ENCODE results near the gene PELI2. TPM values are rescaled to one million over a fixed set of nuclear protein-coding genes. Genes with fewer than 3 reads are reported as not detected.
A peak's percentile ranks its signal among the peaks of the same experiment; 100 is the strongest.

The PELI2 gene
- total and polyA plus RNA-seq, 2 of the 4 experiments (the other 2 are of a cell fraction): 6.0 to 36.7 TPM

DNA sequence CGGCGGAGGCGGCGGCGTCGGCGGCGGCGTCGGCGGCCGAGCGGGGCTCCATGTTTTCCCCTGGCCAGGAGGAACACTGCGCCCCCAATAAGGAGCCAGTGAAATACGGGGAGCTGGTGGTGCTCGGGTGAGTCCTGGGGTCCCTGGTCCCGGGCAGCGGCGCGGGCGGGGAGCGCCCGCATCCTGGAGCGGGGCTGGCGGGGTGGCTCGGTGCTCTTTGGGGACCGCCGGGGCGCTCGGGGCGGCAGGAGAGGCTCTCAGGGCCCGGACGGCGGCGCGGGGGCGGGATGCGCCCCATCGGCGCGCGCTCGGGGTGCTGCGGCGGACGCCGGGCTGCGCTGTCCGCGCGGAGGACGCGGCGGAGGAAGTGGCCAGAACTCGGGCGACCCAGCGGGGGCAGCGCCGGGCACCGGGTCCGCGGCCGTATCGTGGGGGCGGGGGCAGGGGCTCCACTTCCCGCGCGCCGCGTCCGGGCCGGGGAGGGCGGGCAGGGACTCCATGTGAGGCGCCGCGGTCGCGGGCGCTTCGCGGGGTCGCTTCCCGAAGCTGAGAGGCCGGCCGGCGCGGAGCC, 485 bp downstream of the PELI2 start (continued):
- TF ChIP-seq SMC3 (IDR thresholded peaks at IDR 0.05; ENCODE audit: low read depth, low read length): no peak

DNA sequence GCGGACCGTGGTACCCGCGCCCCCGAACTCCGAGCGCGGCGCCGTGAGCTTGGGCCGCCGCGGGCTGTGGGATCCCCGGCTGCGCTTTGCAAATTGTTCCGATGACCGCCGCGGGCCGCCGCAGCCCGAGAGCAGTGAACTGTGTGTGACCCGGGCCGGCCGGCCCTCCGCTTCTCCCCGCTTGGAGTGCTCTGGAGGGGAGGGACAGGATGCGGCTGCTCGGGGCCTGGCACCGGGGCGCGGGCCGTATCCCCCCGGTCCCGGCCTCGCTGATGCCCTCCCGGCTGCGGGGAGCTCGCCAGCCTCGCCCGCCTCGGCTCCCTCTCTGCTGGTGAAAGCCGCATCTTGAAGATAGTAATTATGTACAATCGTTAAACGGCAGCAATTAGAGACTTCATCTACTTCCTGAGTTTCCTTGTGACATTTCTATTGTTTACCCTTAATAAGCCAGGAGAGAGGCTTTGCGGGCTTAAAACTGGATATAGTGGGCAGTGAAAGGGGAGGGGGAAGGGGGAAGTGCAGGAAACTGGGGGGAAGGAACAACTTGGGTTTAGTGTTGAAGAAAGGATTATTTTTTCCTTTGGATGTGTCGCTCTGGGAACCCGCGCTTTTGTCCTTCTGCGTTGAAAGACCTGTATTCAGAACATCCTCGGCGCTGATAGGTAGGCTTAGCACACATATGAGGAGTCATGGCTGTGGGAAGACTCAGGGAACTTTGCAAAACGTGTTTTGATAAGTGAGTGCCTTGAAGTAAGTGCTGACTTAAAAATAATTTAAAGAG, 1.2 kb downstream of the PELI2 start:
- peak; percentile 52 for DNase-seq
- Histone ChIP-seq H4K8ac (ENCODE audit: low read depth in 2 of 2, low read length in 2 of 2) (peak overlapping the region; percentile 10 to 54; a peak in 2 of 4 replicates), H4K91ac (ENCODE audit: insufficient read depth, low read depth, low read length) (peak overlapping the region; percentile 39; the same call in 1 of the 2 replicates), H3K27ac (ENCODE audit: insufficient read depth, low read length) (peak overlapping the region; percentile 79), H3K56ac (ENCODE audit: extremely low read depth, insufficient read depth, low read length) (peak overlapping the region; percentile 44), H3K9me1 (ENCODE audit: insufficient read depth, low read length) (peaks cover 8% of the 10 kb centered on the region), H4K20me1 (ENCODE audit: insufficient read depth, low read length) (peaks cover 28% of the 10 kb centered on the region), H2AK9ac (replicated peaks; ENCODE audit: low read depth, low read length, poor library complexity) (peak overlapping the region; percentile 60), H3K4me2 (ENCODE audit: low read depth, low read length) (peak overlapping the region; percentile 90), H3K27me3 (ENCODE audit: control insufficient read depth, insufficient read depth, low read length) (no peaks in the 10 kb centered on the region), H2BK20ac (ENCODE audit: low read depth, low read length) (no peak overlapping the region), H3K4me1 (ENCODE audit: control insufficient read depth, insufficient read depth, low read length) (peaks cover 8% of the 10 kb centered on the region), H2AFZ (replicated peaks; ENCODE audit: low read length, poor library complexity) (peak overlapping the region; percentile 88), H3K4ac (ENCODE audit: low read depth, low read length) (peak overlapping the region; percentile 42), H3K9ac (ENCODE audit: low read depth, low read length) (peak overlapping the region; percentile 88), H4K5ac (ENCODE audit: low read depth, low read length) (peak overlapping the region; percentile 72), H3K23ac (ENCODE audit: low read depth, low read length) (peak overlapping the region; percentile 95), H3K36me3 (ENCODE audit: control insufficient read depth, insufficient read depth, low read length) (no peaks in the 10 kb centered on the region), H3K79me1 (ENCODE audit: low read depth in 1 of 2, low read length in 2 of 2) (peaks cover 13 to 42% of the 10 kb centered on the region in 2 experiments), H2BK15ac (ENCODE audit: low read depth, low read length) (peak overlapping the region; percentile 1; the same call in 1 of the 3 replicates), H2BK120ac (ENCODE audit: low read depth, low read length) (peak overlapping the region; percentile 51; the same call in 1 of the 2 replicates), H3K4me3 (ENCODE audit: insufficient read depth, low read depth, low read length) (peak overlapping the region; percentile 59), H3K18ac (ENCODE audit: low read depth, low read length) (peak overlapping the region; percentile 95), H2BK5ac (ENCODE audit: low read depth, low read length, poor library complexity, severe bottlenecking) (peak overlapping the region; percentile 29), H3K14ac (replicated peaks; ENCODE audit: low read depth, low read length) (peak overlapping the region; percentile 90), H2AK5ac (ENCODE audit: low read depth, low read length) (no peak overlapping the region), H3K9me3 (ENCODE audit: control insufficient read depth, insufficient read depth, low read length) (no peaks in the 10 kb centered on the region)
- in situ Hi-C loops (cut with MboI; ENCODE audit: low sequenced_read_pairs) (loop anchor here (25.0 kb wide), 1 partner anchor 407 kb away; no protein-coding TSS in a partner anchor), intact Hi-C loops (cut with micrococcal nuclease) (loop anchor here (2.0 to 10.0 kb wide), 5 partner anchors 273 to 685 kb away; no protein-coding TSS in a partner anchor), dilution Hi-C loops (cut with HindIII; ENCODE audit: low sequenced_read_pairs, unreplicated experiment) (no loop called here)
- ATAC-seq (ENCODE audit: low read depth): peak; percentile 28
- ChIA-PET CTCF (interaction anchor here (1.0 kb wide), 1 partner anchor 13 kb away, joined by 3 read pairs; no protein-coding TSS in a partner anchor), POLR2A (ENCODE audit: unreplicated experiment) (interaction anchor here (0.5 kb wide), 1 partner anchor 276 kb away, joined by 3 read pairs; no protein-coding TSS in a partner anchor)
- WGBS, 2 experiments (ENCODE audit: extremely low coverage in 2 of 2, insufficient read length in 1 of 2): 0% methylated on average over 2 of the region's 53 CpGs; no CpG with 5 or more reads in 1 of the 2 experiments
- BruUV-seq (replicated peaks): no TSS peak
- TF ChIP-seq CEBPB (IDR thresholded peaks at IDR 0.05; ENCODE audit: low read depth, low read length): no peak
- TF ChIP-seq, protein P1, sequence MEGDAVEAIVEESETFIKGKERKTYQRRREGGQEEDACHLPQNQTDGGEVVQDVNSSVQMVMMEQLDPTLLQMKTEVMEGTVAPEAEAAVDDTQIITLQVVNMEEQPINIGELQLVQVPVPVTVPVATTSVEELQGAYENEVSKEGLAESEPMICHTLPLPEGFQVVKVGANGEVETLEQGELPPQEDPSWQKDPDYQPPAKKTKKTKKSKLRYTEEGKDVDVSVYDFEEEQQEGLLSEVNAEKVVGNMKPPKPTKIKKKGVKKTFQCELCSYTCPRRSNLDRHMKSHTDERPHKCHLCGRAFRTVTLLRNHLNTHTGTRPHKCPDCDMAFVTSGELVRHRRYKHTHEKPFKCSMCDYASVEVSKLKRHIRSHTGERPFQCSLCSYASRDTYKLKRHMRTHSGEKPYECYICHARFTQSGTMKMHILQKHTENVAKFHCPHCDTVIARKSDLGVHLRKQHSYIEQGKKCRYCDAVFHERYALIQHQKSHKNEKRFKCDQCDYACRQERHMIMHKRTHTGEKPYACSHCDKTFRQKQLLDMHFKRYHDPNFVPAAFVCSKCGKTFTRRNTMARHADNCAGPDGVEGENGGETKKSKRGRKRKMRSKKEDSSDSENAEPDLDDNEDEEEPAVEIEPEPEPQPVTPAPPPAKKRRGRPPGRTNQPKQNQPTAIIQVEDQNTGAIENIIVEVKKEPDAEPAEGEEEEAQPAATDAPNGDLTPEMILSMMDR (conservative IDR thresholded peaks at IDR 0.05; ENCODE audit: low read depth, low read length): no peak
- TF ChIP-seq CHD1 (IDR thresholded peaks at IDR 0.05; ENCODE audit: low read depth, low read length): no peak
- TF ChIP-seq, protein P2, sequence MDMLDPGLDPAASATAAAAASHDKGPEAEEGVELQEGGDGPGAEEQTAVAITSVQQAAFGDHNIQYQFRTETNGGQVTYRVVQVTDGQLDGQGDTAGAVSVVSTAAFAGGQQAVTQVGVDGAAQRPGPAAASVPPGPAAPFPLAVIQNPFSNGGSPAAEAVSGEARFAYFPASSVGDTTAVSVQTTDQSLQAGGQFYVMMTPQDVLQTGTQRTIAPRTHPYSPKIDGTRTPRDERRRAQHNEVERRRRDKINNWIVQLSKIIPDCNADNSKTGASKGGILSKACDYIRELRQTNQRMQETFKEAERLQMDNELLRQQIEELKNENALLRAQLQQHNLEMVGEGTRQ (IDR thresholded peaks at IDR 0.05; ENCODE audit: low read depth, low read length): no peak
- TF ChIP-seq NFE2L2 (IDR thresholded peaks at IDR 0.05; ENCODE audit: low read depth, low read length): no peak
- TF ChIP-seq, protein P3, sequence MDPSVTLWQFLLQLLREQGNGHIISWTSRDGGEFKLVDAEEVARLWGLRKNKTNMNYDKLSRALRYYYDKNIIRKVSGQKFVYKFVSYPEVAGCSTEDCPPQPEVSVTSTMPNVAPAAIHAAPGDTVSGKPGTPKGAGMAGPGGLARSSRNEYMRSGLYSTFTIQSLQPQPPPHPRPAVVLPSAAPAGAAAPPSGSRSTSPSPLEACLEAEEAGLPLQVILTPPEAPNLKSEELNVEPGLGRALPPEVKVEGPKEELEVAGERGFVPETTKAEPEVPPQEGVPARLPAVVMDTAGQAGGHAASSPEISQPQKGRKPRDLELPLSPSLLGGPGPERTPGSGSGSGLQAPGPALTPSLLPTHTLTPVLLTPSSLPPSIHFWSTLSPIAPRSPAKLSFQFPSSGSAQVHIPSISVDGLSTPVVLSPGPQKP (IDR thresholded peaks at IDR 0.05; ENCODE audit: borderline replicate concordance, low read depth, low read length): no peak
